GM12891 (cell line): ENCODE measurements around the gene SRSF12. TPM values are rescaled to one million over a fixed set of nuclear protein-coding genes. Genes with fewer than 3 reads are reported as not detected.
A peak's percentile ranks its signal among the peaks of the same experiment; 100 is the strongest.

Experiments
- DNase-seq: peaks from one replicate; pipeline ENCODE4 v3.0.0; 2011; ENCODE audit warnings: low spot score; ENCODE audit not compliant: insufficient read length
- FAIRE-seq: peaks from 2 replicates; lab custom pipeline; 2011; peaks lifted over from hg19 to GRCh38; lab: Jason Lieb, UNC
- PAX5 ChIP-seq: IDR thresholded peaks from 2 replicates; pipeline ENCODE4 v1.6.1; 2011; ENCODE audit warnings: low read length, moderate library complexity, mild to moderate bottlenecking; ENCODE audit not compliant: insufficient read depth, severe bottlenecking
- POLR2A ChIP-seq: IDR thresholded peaks from 2 replicates; pipeline ENCODE4 v1.6.1; 2011; ENCODE audit warnings: low read depth, low read length, control low read depth
- POLR2AphosphoS5 ChIP-seq: IDR thresholded peaks from 2 replicates; pipeline ENCODE4 v1.6.1; 2011; ENCODE audit warnings: low read depth, low read length, control low read depth
- POU2F2 ChIP-seq: IDR thresholded peaks from 2 replicates; pipeline ENCODE4 v1.6.1; 2011; ENCODE audit warnings: low read depth, mild to moderate bottlenecking, control low read depth, low read length, moderate library complexity
- SPI1 ChIP-seq: IDR thresholded peaks from 2 replicates; pipeline ENCODE4 v1.6.1; 2011; ENCODE audit warnings: low read depth, low read length, control low read depth
- TAF1 ChIP-seq: IDR thresholded peaks from 2 replicates; pipeline ENCODE4 v1.6.1; 2011; ENCODE audit warnings: low read depth, low read length, control low read depth
- polyA plus RNA-seq: library from polyadenylated mRNA; unstranded; fragments of >200 nt; gene quantifications from one replicate; pipeline ENCODE4 v1.2.1, GENCODE V29; 2012; ENCODE audit warnings: low read depth, missing spikeins, inconsistent platforms; ENCODE audit not compliant: missing spikeins

The SRSF12 gene
- polyA plus RNA-seq = 0.30 TPM

GRCh38 chr6:89117211-89118108, at the start of gene SRSF12:
TSS of gene SRSF12 (minus strand) at chr6:89118071. CDS start at chr6:89117887, 184 bp downstream.
- TF ChIP-seq TAF1 (no peak), SPI1 (peak; percentile 11; the same call in 1 of the 2 replicates), POLR2AphosphoS5 (no peak)
- DNase-seq (peak; percentile 87), FAIRE-seq (peak; percentile 93)

GRCh38 chr6:89162047-89162371, 44.1 kb upstream of the SRSF12 start:
- no peak for FAIRE-seq
- TF ChIP-seq POLR2AphosphoS5 = no peak
- no peak for TF ChIP-seq PAX5
- TF ChIP-seq SPI1 = no peak
- no peak for TF ChIP-seq POU2F2
- TF ChIP-seq TAF1 = no peak
- no peak for TF ChIP-seq POLR2A

GRCh38 chr6:89161326-89162046, 43.6 kb upstream of the SRSF12 start:
- DNase-seq (no peak), FAIRE-seq (no peak)
- no peak for TF ChIP-seq SPI1
- no peak for TF ChIP-seq PAX5
- TF ChIP-seq POLR2AphosphoS5 = no peak
- no peak for TF ChIP-seq TAF1
- TF ChIP-seq POLR2A = no peak
- TF ChIP-seq POU2F2 = no peak

More at GRCh38 chr6:89162047-89162371, 44.1 kb upstream of the SRSF12 start:
- DNase-seq = no peak

GRCh38 chr6:89160331-89161092, 42.6 kb upstream of the SRSF12 start:
- FAIRE-seq = no peak
- DNase-seq = no peak
- TF ChIP-seq POLR2A (no peak), POU2F2 (no peak), SPI1 (no peak), PAX5 (no peak), POLR2AphosphoS5 (no peak), TAF1 (no peak)

- FAIRE-seq (no peak), DNase-seq (no peak)
- TF ChIP-seq PAX5 (no peak), POLR2AphosphoS5 (no peak), POU2F2 (no peak), TAF1 (no peak), SPI1 (no peak), POLR2A (no peak)
Measured at GRCh38 chr6:89154131-89154530, 36.3 kb upstream of the SRSF12 start.

- no peak for DNase-seq
- peak; percentile 78 for FAIRE-seq
- TF ChIP-seq POLR2A (no peak), TAF1 (no peak), PAX5 (no peak), SPI1 (no peak), POLR2AphosphoS5 (no peak), POU2F2 (no peak)
Measured at GRCh38 chr6:89148016-89148750, 30.3 kb upstream of the SRSF12 start.

- peak; percentile 23 for FAIRE-seq
- DNase-seq = no peak
Measured at GRCh38 chr6:89146718-89147700, 29.1 kb upstream of the SRSF12 start.

More at GRCh38 chr6:89146718-89147700, 29.1 kb upstream of the SRSF12 start:
- TF ChIP-seq POLR2A (no peak), POLR2AphosphoS5 (no peak), PAX5 (no peak), TAF1 (no peak), POU2F2 (no peak), SPI1 (peak; percentile 45; the same call in 1 of the 2 replicates)
